Measurements from ENCODE around the gene HYAL3. TPM values are rescaled to one million over a fixed set of nuclear protein-coding genes. Genes with fewer than 3 reads are reported as not detected.
"Not testable (repeated sequence)": the region's sequence is repeated elsewhere in the genome, so short reads cannot be mapped to it uniquely, and the experiment has no call there.

Gene HYAL3
- total RNA-seq, 4 donors from 2014 or later: 3.0 to 6.6 (median 4.2) TPM

DNA sequence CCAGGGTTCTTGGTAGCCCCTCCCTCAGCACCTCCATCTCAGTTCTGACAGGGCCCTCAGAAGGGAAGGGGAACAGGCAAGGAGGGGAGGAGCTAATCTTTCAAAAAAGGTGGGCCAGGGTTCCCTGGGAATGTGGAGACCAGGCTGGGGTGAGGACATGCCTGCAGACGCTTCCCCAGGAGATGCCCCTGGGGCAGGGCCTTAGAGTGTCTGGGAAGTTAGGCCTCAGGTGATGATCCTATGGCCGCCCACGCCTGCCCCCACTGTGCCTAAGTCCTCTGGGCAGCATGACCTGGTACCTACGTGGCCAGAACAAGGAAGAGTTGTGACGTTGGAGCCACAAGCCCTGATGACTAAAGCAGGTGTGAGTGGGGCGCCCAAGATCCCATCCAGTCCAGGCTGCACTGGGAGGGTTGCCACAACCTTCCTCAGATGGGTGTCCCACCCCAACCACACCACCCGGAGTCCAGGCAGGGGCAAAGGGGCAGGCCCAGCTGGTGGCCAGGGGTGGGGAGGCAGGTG lies 34.2 kb downstream of the HYAL3 start:
- Histone ChIP-seq H3K4me1 (peaks cover 11 to 68% (median 17%) of the 10 kb centered on the region in 4 donors), H3K36me3 (no peaks in the 10 kb centered on the region), H3K9me3 (no peaks in the 10 kb centered on the region), H3K27ac (peak overlapping the region; percentile 62 to 100 (median 94)), H3K4me3 (no peak overlapping the region), H3K27me3 (no peaks in the 10 kb centered on the region)
- TF ChIP-seq POLR2A (IDR thresholded peaks at IDR 0.05): peak in 1 of 2 donors; percentile 32
- TF ChIP-seq, protein P1, sequence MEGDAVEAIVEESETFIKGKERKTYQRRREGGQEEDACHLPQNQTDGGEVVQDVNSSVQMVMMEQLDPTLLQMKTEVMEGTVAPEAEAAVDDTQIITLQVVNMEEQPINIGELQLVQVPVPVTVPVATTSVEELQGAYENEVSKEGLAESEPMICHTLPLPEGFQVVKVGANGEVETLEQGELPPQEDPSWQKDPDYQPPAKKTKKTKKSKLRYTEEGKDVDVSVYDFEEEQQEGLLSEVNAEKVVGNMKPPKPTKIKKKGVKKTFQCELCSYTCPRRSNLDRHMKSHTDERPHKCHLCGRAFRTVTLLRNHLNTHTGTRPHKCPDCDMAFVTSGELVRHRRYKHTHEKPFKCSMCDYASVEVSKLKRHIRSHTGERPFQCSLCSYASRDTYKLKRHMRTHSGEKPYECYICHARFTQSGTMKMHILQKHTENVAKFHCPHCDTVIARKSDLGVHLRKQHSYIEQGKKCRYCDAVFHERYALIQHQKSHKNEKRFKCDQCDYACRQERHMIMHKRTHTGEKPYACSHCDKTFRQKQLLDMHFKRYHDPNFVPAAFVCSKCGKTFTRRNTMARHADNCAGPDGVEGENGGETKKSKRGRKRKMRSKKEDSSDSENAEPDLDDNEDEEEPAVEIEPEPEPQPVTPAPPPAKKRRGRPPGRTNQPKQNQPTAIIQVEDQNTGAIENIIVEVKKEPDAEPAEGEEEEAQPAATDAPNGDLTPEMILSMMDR (IDR thresholded peaks at IDR 0.05): no peak
- peak in 1 of 3 donors; percentile 69 for DNase-seq

DNA sequence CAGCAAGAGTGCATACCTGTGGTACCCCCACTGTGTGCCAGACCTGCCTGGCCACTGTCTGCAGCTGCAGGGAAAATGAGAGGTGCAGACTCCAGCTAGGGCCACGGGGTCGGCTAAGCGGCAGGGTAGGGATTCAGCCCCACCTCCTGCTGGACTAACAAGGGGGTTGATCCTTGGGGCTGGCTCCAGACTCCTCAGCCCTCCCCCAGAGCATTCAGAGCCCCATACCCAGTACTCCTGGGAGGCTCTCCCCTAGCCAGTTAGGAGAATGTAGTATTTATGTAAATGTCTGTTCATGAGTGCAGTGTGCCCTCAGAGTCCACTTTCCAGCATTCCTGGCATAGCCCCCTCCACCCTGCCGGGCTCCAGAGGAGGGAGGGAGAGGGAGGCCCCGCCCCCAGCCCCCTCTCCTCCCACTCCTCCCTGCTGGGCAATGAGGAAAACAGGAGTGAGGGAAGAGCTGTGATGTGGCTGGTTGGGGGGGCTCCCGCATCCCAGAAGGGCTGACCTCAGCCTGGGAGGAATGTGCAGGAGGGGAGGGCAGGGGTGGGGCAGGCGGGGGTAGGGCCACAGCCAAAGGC lies 34.7 kb downstream of the HYAL3 start:
- H3K4me3 ChIP-seq: no peak overlapping the region
- H3K4me1 ChIP-seq: peaks cover 11 to 67% (median 20%) of the 10 kb centered on the region in 4 donors
- H3K27me3 ChIP-seq: no peaks in the 10 kb centered on the region
- TF ChIP-seq, protein P1 (IDR thresholded peaks at IDR 0.05): no peak
- no peak for TF ChIP-seq POLR2A (IDR thresholded peaks at IDR 0.05)
- H3K9me3 ChIP-seq: no peaks in the 10 kb centered on the region
- DNase-seq: peak in 2 of 3 donors; percentile 65 to 66
- peak overlapping the region; percentile 62 to 100 (median 94) for H3K27ac ChIP-seq
- H3K36me3 ChIP-seq: no peaks in the 10 kb centered on the region

DNA sequence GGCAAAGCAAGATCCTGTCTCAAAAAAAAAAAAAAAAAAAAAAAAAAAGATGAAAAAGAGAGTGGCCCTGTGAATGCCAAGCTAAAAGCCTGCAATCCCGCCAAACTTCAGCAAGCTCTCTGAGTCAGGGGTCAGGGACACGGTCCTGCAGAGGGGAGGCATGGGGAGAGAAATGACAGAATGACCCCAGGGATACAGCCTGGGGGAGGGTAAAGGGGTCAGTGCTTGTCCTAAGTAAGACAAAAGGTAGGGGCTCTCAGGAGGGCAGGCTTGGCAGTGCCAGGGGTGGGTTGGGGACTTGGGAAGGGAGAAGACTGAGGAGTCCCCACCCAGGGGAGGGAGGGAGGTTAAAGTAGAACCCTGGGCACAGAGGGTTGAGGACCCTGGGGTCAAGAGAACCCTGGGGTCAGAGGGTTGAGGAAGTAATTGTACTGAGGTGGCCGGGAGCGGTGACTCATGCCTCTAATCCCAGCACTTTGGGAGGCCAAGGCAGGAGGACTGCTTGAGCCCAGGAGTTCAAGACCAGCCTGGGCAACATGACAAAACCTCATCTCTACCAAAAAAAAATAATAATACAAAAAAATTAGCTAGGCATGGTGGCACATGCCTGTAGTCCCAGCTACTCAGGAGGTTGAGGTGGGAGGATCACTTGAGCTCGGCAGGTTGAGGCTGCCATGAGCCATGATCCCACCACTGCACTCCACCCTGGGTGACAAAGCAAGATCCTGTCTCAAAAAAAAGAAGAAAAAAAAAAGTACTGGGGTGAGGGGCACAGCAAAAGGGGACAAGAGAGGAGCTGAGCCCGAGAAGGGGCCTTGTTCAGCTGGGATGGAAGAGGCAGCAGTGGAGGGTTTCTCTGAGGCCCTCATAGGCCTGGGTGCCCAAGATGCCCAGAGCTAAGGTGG lies 35.5 kb downstream of the HYAL3 start:
- Histone ChIP-seq H3K9me3 (no peaks in the 10 kb centered on the region), H3K36me3 (peaks cover 0 to 5% (median 0%) of the 10 kb centered on the region in 3 donors), H3K27me3 (no peaks in the 10 kb centered on the region), H3K27ac (peak overlapping the region; percentile 32 to 100 (median 79)), H3K4me3 (no peak overlapping the region), H3K4me1 (peaks cover 11 to 61% (median 21%) of the 10 kb centered on the region in 4 donors)
- no peak for DNase-seq
- TF ChIP-seq POLR2A (IDR thresholded peaks at IDR 0.05): no peak
- TF ChIP-seq, protein P1 (IDR thresholded peaks at IDR 0.05): no peak

DNA sequence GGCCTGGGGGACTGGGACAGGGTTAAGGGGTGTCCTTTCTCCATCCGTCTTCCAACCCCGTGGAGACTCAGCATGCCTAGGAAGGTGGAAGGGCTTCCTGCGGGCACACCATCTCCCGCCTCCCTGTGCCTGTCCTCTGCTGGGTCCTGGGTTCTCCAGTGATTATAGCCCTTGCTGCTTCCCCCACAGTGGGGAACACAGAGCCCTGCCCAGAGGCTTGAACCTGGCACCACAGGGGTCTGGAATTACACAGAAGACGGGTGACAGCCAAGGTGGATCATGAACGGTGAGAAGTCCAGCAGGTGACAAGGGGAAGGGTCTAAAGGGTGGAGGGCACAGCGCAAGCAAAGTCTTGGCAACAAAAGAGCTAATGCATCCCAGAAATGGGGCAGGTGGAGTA lies 36.4 kb downstream of the HYAL3 start:
- no peaks in the 10 kb centered on the region for H3K27me3 ChIP-seq
- H3K9me3 ChIP-seq: peaks cover 0 to 1% (median 0%) of the 10 kb centered on the region in 4 donors
- TF ChIP-seq, protein P1 (IDR thresholded peaks at IDR 0.05): no peak
- TF ChIP-seq POLR2A (IDR thresholded peaks at IDR 0.05): no peak
- no peak overlapping the region for H3K4me3 ChIP-seq
- no peak for DNase-seq
- H3K36me3 ChIP-seq: peaks cover 0 to 15% (median 0%) of the 10 kb centered on the region in 3 donors
- no peak overlapping the region for H3K27ac ChIP-seq
- H3K4me1 ChIP-seq: peaks cover 10 to 51% (median 19%) of the 10 kb centered on the region in 4 donors

DNA sequence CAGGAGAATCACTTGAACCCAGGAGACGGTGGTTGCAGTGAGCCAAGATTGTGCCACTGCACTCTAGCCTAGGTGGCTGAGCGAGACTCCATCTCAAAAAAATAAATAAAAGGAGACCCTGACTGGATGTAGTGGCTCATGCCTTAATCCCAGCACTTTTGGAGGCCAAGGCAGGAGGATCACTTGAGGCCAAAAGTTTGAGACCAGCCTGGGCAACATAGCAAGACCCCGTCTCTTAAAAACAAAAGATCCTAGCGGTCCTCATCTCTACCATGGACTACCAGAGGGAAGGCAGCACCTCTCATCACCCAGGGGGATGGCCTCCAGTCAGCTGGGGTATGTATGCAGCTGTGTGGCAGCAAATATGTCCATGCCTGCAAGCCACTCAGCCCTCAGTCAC lies 37.0 kb downstream of the HYAL3 start:
- DNase-seq: not testable (repeated sequence)

More for the DNA sequence above, 37.0 kb downstream of the HYAL3 start:
- H3K27ac ChIP-seq, H3K9me3 ChIP-seq, H3K4me3 ChIP-seq, H3K27me3 ChIP-seq: not testable (repeated sequence)
- Histone ChIP-seq H3K4me1 (peaks cover 7 to 47% (median 18%) of the 10 kb centered on the region in 4 donors), H3K36me3 (peaks cover 0 to 21% (median 0%) of the 10 kb centered on the region in 3 donors)

All from Peyer's patch (tissue), 4 donors.